Neutrophil (primary cell): Measurements from ENCODE around the gene MED12L.

Source experiments
- H3K27ac ChIP-seq: fragments of 200-600 bp; sonication (generic); 2 replicates; pipeline ENCODE4 v1.5.1; 2016; ENCODE audit warnings: mild to moderate bottlenecking, moderate library complexity
- H3K27me3 ChIP-seq: fragments of 200-600 bp; sonication (generic); 2 replicates; pipeline ENCODE4 v1.6.0; 2016; ENCODE audit warnings: mild to moderate bottlenecking
- H3K36me3 ChIP-seq: fragments of 200-600 bp; sonication (generic); 2 replicates; pipeline ENCODE4 v1.5.1; 2017
- H3K4me1 ChIP-seq, 2 experiments: fragments of 200-600 bp in 1 of 2; sonication (generic) in 1 of 2; 1 replicate in 1 of 2; 2 replicates in 1 of 2; pipeline versions ENCODE4 v1.5.1 to v1.6.1; 2013 to 2016; ENCODE audit warnings: low read depth in 1 of 2, low read length in 1 of 2, mild to moderate bottlenecking in 1 of 2, moderate library complexity in 1 of 2; ENCODE audit not compliant: control insufficient read depth in 1 of 2, insufficient read depth in 1 of 2
- H3K4me3 ChIP-seq, 2 experiments: fragments of 200-600 bp in 1 of 2; sonication (generic) in 1 of 2; 1 replicate in 1 of 2; 2 replicates in 1 of 2; pipeline ENCODE4 v1.5.1; 2013 to 2016; ENCODE audit warnings: low read depth in 1 of 2, low read length in 1 of 2, mild to moderate bottlenecking in 1 of 2, moderate library complexity in 1 of 2
- H3K9me3 ChIP-seq: fragments of 200-600 bp; sonication (generic); 2 replicates; pipeline ENCODE4 v1.5.1; 2016
- CTCF ChIP-seq: fragments of 200-600 bp; sonication (generic); IDR thresholded peaks from 2 replicates; pipeline ENCODE4 v1.5.1; 2016; ENCODE audit warnings: antibody characterized with exemption

The MED12L gene

GRCh38 chr3:151431940-151432339 is 346.5 kb downstream of the MED12L start:
- no peak for TF ChIP-seq CTCF

GRCh38 chr3:151432616-151433372 is 347.3 kb downstream of the MED12L start:
- no peaks in the 10 kb centered on the region for H3K4me1 ChIP-seq
- no peaks in the 10 kb centered on the region for H3K9me3 ChIP-seq
- H3K4me3 ChIP-seq = no peak overlapping the region
- no peak for TF ChIP-seq CTCF
- H3K27ac ChIP-seq = no peak overlapping the region
- H3K27me3 ChIP-seq = no peaks in the 10 kb centered on the region
- H3K36me3 ChIP-seq = no peaks in the 10 kb centered on the region

More at GRCh38 chr3:151431940-151432339, 346.5 kb downstream of the MED12L start:
- no peak overlapping the region for H3K27ac ChIP-seq
- no peaks in the 10 kb centered on the region for H3K4me1 ChIP-seq
- no peaks in the 10 kb centered on the region for H3K27me3 ChIP-seq
- no peaks in the 10 kb centered on the region for H3K9me3 ChIP-seq
- H3K36me3 ChIP-seq = no peaks in the 10 kb centered on the region
- no peak overlapping the region for H3K4me3 ChIP-seq

GRCh38 chr3:151434151-151434890 is 348.9 kb downstream of the MED12L start:
- no peaks in the 10 kb centered on the region for H3K36me3 ChIP-seq
- no peaks in the 10 kb centered on the region for H3K9me3 ChIP-seq
- no peak for TF ChIP-seq CTCF
- no peaks in the 10 kb centered on the region for H3K27me3 ChIP-seq
- no peak overlapping the region for H3K27ac ChIP-seq
- H3K4me1 ChIP-seq = no peaks in the 10 kb centered on the region
- no peak overlapping the region for H3K4me3 ChIP-seq

GRCh38 chr3:151436675-151437446 is 351.4 kb downstream of the MED12L start:
- Histone ChIP-seq H3K36me3 (no peaks in the 10 kb centered on the region), H3K9me3 (no peaks in the 10 kb centered on the region), H3K27ac (no peak overlapping the region), H3K4me1 (no peaks in the 10 kb centered on the region), H3K4me3 (no peak overlapping the region), H3K27me3 (no peaks in the 10 kb centered on the region)
- no peak for TF ChIP-seq CTCF

- TF ChIP-seq CTCF = no peak
- no peaks in the 10 kb centered on the region for H3K4me1 ChIP-seq
Observed at GRCh38 chr3:151437906-151438305, 352.4 kb downstream of the MED12L start.

More at GRCh38 chr3:151437906-151438305, 352.4 kb downstream of the MED12L start:
- no peaks in the 10 kb centered on the region for H3K27me3 ChIP-seq
- no peaks in the 10 kb centered on the region for H3K9me3 ChIP-seq
- no peak overlapping the region for H3K27ac ChIP-seq
- no peaks in the 10 kb centered on the region for H3K36me3 ChIP-seq
- H3K4me3 ChIP-seq = no peak overlapping the region
